B cell (primary cell): ENCODE results near the gene UNC93B1. TPM values are rescaled to one million over a fixed set of nuclear protein-coding genes. Genes with fewer than 3 reads are reported as not detected.

ENCODE experiments used
- ATAC-seq: fragments of 200-7000 bp; cut with Tn5 transposase; one replicate; pipeline ENCODE4 v1.10.0; 2021; ENCODE audit warnings: low read depth, mild to moderate bottlenecking, moderate number of reproducible peaks, moderate library complexity
- CTCF ChIA-PET: fragments of 350-600 bp; sonication (Branson Sonifier 250); formaldehyde crosslinking; loops from one replicate; lab custom pipeline; 2021; ENCODE audit warnings: antibody characterized with exemption, inconsistent platforms; lab: Charles Lee
- POLR2A ChIA-PET: fragments of 350-600 bp; sonication (Branson Sonifier 250); formaldehyde crosslinking; loops from one replicate; lab custom pipeline; 2021; ENCODE audit warnings: antibody characterized with exemption; lab: Charles Lee
- DNase-seq: peaks from one replicate; pipeline ENCODE4 v3.0.0; 2013
- H2AFZ ChIP-seq: 2 replicates; pipeline ENCODE4 v1.6.1; 2012; ENCODE audit warnings: mild to moderate bottlenecking, low read depth, low read length; ENCODE audit not compliant: insufficient read depth, poor library complexity, severe bottlenecking
- H3K27ac ChIP-seq, 2 donors: 1 replicate in 1 of 2; 2 replicates in 1 of 2; pipeline ENCODE4 v1.5.1; 2012 to 2013; ENCODE audit warnings: low read length in 2 of 2, mild to moderate bottlenecking in 2 of 2, moderate library complexity in 1 of 2
- H3K27me3 ChIP-seq, 4 experiments: fragments of 200-600 bp in 1 of 4; sonication (generic) in 1 of 4; replicated peaks in 1 of 4; 1 replicate in 2 of 4; 2 replicates in 2 of 4; pipeline versions ENCODE4 v1.6.1 to v1.7.0; 2013 to 2016; ENCODE audit warnings: low read length in 3 of 4, mild to moderate bottlenecking in 2 of 4, mixed read lengths in 1 of 4, moderate library complexity in 1 of 4; ENCODE audit not compliant: insufficient read depth in 4 of 4, control insufficient read depth in 3 of 4; ENCODE audit errors: control extremely low read depth in 1 of 4
- H3K36me3 ChIP-seq, 2 experiments: replicated peaks in 1 of 2; 1 replicate in 1 of 2; 2 replicates in 1 of 2; pipeline versions ENCODE4 v1.6.1 to v1.7.1; 2013; ENCODE audit warnings: low read length in 1 of 2; ENCODE audit not compliant: insufficient read depth in 2 of 2, control insufficient read depth in 1 of 2; ENCODE audit errors: control extremely low read depth in 1 of 2, extremely low read depth in 1 of 2
- H3K4me1 ChIP-seq, 2 donors: fragments of 200-600 bp in 1 of 2; sonication (generic) in 1 of 2; 1 replicate in 1 of 2; 2 replicates in 1 of 2; pipeline versions ENCODE4 v1.5.1 to v1.6.1; 2013 to 2017; ENCODE audit warnings: low read length in 2 of 2; ENCODE audit not compliant: control insufficient read depth in 2 of 2, insufficient read depth in 2 of 2
- H3K4me2 ChIP-seq: replicated peaks from 2 replicates; pipeline ENCODE3; 2012; ENCODE audit warnings: mild to moderate bottlenecking, low read depth, low read length; ENCODE audit not compliant: poor library complexity, severe bottlenecking
- H3K4me3 ChIP-seq, 5 experiments: fragments of 200-600 bp in 1 of 5; sonication (generic) in 1 of 5; 1 replicate in 3 of 5; 2 replicates in 2 of 5; pipeline versions ENCODE4 v1.5.1 to v1.7.0; 2011 to 2016; ENCODE audit warnings: low read length in 4 of 5, mild to moderate bottlenecking in 4 of 5, low read depth in 2 of 5, control low read depth in 1 of 5, moderate library complexity in 1 of 5; ENCODE audit not compliant: insufficient read depth in 1 of 5; ENCODE audit errors: control extremely low read depth in 1 of 5, extremely low read depth in 1 of 5
- H3K79me2 ChIP-seq: fragments of 200-600 bp; sonication (generic); one replicate; pipeline ENCODE4 v1.6.0; 2016; ENCODE audit warnings: low read length; ENCODE audit not compliant: control insufficient read depth, insufficient read depth
- H3K9ac ChIP-seq: fragments of 200-600 bp; sonication (generic); 2 replicates; pipeline ENCODE4 v1.6.1; 2017; ENCODE audit warnings: mild to moderate bottlenecking, low read length, moderate library complexity
- H3K9me3 ChIP-seq, 3 donors: one replicate each; pipeline versions ENCODE4 v1.6.1 to v1.7.1; 2013; ENCODE audit warnings: low read length in 2 of 3; ENCODE audit not compliant: control insufficient read depth in 2 of 3, insufficient read depth in 1 of 3; ENCODE audit errors: control extremely low read depth in 1 of 3
- H4K20me1 ChIP-seq: 2 replicates; pipeline ENCODE4 v1.6.0; 2012; ENCODE audit warnings: mild to moderate bottlenecking, low read length; ENCODE audit not compliant: insufficient read depth, control insufficient read depth, poor library complexity, severe bottlenecking
- H3K27ac Mint-ChIP-seq: one replicate; pipeline ENCODE4 v1.8.0; 2021; ENCODE audit warnings: mixed read lengths
- H3K27me3 Mint-ChIP-seq: one replicate; pipeline ENCODE4 v1.8.0; 2021; ENCODE audit warnings: mixed read lengths
- H3K4me1 Mint-ChIP-seq: one replicate; pipeline ENCODE4 v1.8.0; 2021; ENCODE audit warnings: mixed read lengths
- H3K4me3 Mint-ChIP-seq: one replicate; pipeline ENCODE4 v1.8.0; 2021; ENCODE audit warnings: mixed read lengths
- H3K9me3 Mint-ChIP-seq: one replicate; pipeline ENCODE4 v1.8.0; 2022; ENCODE audit warnings: mixed read lengths; ENCODE audit not compliant: insufficient read depth
- EZH2 ChIP-seq: IDR thresholded peaks from 2 replicates; pipeline ENCODE4 v1.6.1; 2012; ENCODE audit warnings: borderline replicate concordance, low read depth, mild to moderate bottlenecking, moderate library complexity, low read length; ENCODE audit not compliant: insufficient read depth, poor library complexity, severe bottlenecking
- WGBS: methylation state at CpG from one replicate; pipeline ENCODE4 v1.1.5; 2013; ENCODE audit warnings: missing lambda C conversion rate; ENCODE audit not compliant: insufficient coverage; 5-methylcytosine and 5-hydroxymethylcytosine counted together
- intact Hi-C: fragments of 100-400 bp; cut with micrococcal nuclease; formaldehyde crosslinking; loops from one replicate; pipeline ENCODE4 v1.10.0; 2022
- polyA plus RNA-seq: library from polyadenylated mRNA; depleted of rRNA; stranded (reverse); fragments of >200 nt; gene quantifications from 2 replicates; pipeline ENCODE4 v1.2.3, GENCODE V29; 2012
- total RNA-seq, 2 donors: library from RNA; stranded (reverse); fragments of 120-200 nt in 1 of 2; gene quantifications; 1 replicate in 1 of 2; 2 replicates in 1 of 2; pipeline versions ENCODE4 v1.2.3 to v1.2.4, GENCODE V29; 2013 to 2022
- TF ChIP-seq, protein P1 (sequence below): fragments of 200-600 bp; IDR thresholded peaks from one replicate; pipeline ENCODE4 v1.8.0; 2022; ENCODE audit warnings: antibody characterized with exemption, mild to moderate bottlenecking

UNC93B1 gene
- total and polyA plus RNA-seq, 2 donors (not counting 1 experiment from before 2014, with no cell fraction given): 114 to 308 TPM

DNA sequence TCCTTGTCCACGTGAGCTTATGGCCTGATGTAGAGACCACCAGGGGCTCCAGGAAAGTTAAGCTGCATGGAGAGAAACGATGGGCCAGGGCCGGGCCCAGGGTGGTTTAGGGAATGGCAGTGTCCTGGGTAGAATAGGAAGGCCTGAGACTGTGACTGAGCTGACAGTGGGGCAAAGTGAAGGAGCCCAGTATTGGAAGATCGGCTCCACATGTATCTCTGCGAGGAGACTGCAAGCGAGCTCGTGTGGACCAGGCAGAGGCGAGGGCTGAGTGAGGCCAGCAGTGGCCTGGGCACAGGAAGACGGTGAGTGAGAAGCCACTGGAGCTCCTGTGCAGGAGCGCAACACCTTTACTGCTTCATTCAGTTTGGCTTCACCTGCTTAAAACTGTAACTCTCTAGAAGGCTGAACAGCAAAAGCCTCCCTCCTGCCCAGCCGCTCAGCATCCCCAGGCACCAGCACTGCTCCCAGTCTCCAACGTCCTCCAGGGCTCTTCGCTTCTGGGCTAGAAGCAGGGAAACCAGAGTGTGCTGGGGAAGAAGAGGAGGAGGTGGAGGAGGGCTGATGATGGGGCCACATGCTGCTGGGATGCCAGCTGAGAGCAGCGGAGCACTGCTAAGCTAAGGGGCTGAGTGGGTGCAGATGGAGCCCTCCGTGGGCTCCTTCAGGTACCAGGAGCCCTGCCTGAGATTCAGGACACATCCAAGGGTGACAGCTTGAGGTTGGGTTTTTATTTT, 48.4 kb upstream of the UNC93B1 start:
- H3K4me3 Mint-ChIP-seq: no peak overlapping the region
- WGBS: 94% methylated on average over 13 of the region's 15 CpGs
- no peaks in the 10 kb centered on the region for H3K27me3 Mint-ChIP-seq
- Histone ChIP-seq H3K4me3 (no peak overlapping the region), H3K27ac (no peak overlapping the region), H3K27me3 (no peaks in the 10 kb centered on the region), H3K79me2 (no peaks in the 10 kb centered on the region), H3K4me2 (no peak overlapping the region), H3K9ac (no peak overlapping the region), H2AFZ (no peak overlapping the region), H4K20me1 (no peaks in the 10 kb centered on the region), H3K9me3 (no peaks in the 10 kb centered on the region), H3K4me1 (no peaks in the 10 kb centered on the region), H3K36me3 (peaks cover 0 to 48% of the 10 kb centered on the region in 2 experiments)
- no peak overlapping the region for H3K27ac Mint-ChIP-seq
- DNase-seq: no peak
- TF ChIP-seq EZH2: no peak
- TF ChIP-seq, protein P1, sequence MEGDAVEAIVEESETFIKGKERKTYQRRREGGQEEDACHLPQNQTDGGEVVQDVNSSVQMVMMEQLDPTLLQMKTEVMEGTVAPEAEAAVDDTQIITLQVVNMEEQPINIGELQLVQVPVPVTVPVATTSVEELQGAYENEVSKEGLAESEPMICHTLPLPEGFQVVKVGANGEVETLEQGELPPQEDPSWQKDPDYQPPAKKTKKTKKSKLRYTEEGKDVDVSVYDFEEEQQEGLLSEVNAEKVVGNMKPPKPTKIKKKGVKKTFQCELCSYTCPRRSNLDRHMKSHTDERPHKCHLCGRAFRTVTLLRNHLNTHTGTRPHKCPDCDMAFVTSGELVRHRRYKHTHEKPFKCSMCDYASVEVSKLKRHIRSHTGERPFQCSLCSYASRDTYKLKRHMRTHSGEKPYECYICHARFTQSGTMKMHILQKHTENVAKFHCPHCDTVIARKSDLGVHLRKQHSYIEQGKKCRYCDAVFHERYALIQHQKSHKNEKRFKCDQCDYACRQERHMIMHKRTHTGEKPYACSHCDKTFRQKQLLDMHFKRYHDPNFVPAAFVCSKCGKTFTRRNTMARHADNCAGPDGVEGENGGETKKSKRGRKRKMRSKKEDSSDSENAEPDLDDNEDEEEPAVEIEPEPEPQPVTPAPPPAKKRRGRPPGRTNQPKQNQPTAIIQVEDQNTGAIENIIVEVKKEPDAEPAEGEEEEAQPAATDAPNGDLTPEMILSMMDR: no peak
- H3K4me1 Mint-ChIP-seq: no peaks in the 10 kb centered on the region
- ChIA-PET CTCF (interaction anchor here (2.0 kb wide), 1 partner anchor 14 kb away, joined by 4 read pairs; the partner anchor contains the start of gene TCIRG1), POLR2A (no interaction called here)
- H3K9me3 Mint-ChIP-seq: no peaks in the 10 kb centered on the region
- ATAC-seq: no peak
- intact Hi-C loops: no loop called here
